Measurements from ENCODE around the gene TMEM255B.

Gene TMEM255B

DNA sequence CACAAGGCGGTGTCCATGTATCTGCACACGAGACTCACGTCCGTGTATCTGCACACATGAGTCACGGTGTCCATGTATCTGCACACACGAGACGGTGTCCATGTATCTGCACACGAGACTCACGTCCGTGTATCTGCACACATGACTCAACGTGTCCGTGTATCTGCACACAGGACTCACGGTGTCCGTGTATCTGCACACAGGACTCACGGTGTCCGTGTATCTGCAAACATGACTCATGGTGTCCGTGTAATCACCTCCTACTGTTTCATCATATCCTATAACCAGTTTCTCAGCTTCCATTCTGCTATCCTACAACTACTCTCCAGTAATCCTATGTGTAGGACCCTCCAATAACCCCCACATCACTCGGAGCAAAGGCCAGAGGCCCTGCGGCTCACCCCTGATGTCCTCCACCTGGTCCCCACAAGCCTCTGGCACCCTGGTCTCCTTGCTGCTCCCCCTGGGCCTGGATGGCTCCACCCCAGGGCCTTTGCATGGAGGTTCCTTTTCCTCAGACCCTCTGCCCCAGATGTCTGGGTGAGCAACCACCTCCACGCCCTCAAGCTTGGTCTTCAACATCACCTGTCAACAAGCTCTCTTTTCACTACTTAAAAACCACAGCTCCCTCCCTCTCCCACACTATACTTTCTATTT, 2.5 kb upstream of the TMEM255B start:
- DNase-seq (ENCODE audit: extremely low spot score) = no peak
- CTCF ChIA-PET = no interaction called here
- POLR2A ChIA-PET = no interaction called here
- no peak for TF ChIP-seq CTCF (IDR thresholded peaks at IDR 0.05; ENCODE audit: control extremely low read depth, extremely low read depth, low read depth, missing control alignments)

GRCh38 chr13:113759525-113760137, 605 bp downstream of the TMEM255B start:
- DNase-seq (ENCODE audit: extremely low spot score) = no peak
- ChIA-PET CTCF (no interaction called here), POLR2A (no interaction called here)
- no peak for TF ChIP-seq CTCF (IDR thresholded peaks at IDR 0.05; ENCODE audit: control extremely low read depth, extremely low read depth, low read depth, missing control alignments)

- no peak for DNase-seq (ENCODE audit: extremely low spot score)
- TF ChIP-seq CTCF (IDR thresholded peaks at IDR 0.05; ENCODE audit: control extremely low read depth, extremely low read depth, low read depth, missing control alignments) = no peak
- ChIA-PET CTCF (no interaction called here), POLR2A (no interaction called here)
These were observed 2.1 kb downstream of the TMEM255B start for GRCh38 chr13:113761136-113761535.

GRCh38 chr13:113762075-113762474, 3.0 kb downstream of the TMEM255B start:
- ChIA-PET POLR2A (no interaction called here), CTCF (no interaction called here)
- no peak for DNase-seq (ENCODE audit: extremely low spot score)
- TF ChIP-seq CTCF (IDR thresholded peaks at IDR 0.05; ENCODE audit: control extremely low read depth, extremely low read depth, low read depth, missing control alignments) = no peak

GRCh38 chr13:113762538-113762937, 3.5 kb downstream of the TMEM255B start:
- POLR2A ChIA-PET = no interaction called here
- no peak for DNase-seq (ENCODE audit: extremely low spot score)
- no peak for TF ChIP-seq CTCF (IDR thresholded peaks at IDR 0.05; ENCODE audit: control extremely low read depth, extremely low read depth, low read depth, missing control alignments)
- CTCF ChIA-PET = no interaction called here

DNA sequence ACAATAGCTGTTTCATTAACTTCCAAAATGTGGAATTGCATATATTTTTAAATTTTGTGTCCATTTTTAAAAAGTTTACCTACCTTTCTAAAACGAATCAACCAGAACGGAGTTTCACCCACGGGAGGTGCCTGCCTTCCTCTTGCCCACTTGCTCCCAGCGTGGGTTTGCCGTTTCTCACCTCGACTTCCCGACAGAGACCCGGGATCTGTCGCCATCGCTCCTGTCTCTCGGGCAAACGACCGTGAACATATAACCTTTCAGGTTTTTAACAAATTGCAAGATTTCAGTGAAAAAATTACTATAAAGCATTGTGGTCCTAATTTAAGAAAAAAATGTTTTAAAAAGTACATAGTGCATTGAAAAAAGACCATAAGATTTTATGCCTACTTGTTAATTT, 4.2 kb downstream of the TMEM255B start:
- DNase-seq (ENCODE audit: extremely low spot score) = no peak
- ChIA-PET POLR2A (no interaction called here), CTCF (no interaction called here)
- no peak for TF ChIP-seq CTCF (IDR thresholded peaks at IDR 0.05; ENCODE audit: control extremely low read depth, extremely low read depth, low read depth, missing control alignments)
